K562 (cell line): ENCODE data around the gene DHRS11. TPM values are rescaled to one million over a fixed set of nuclear protein-coding genes. Genes with fewer than 3 reads are reported as not detected.
"Not testable (repeated sequence)": the region's sequence is repeated elsewhere in the genome, so short reads cannot be mapped to it uniquely, and the experiment has no call there.

Source experiments
- ATAC-seq: fragments of 200-7000 bp; cut with Tn5 transposase; 3 replicates; pipeline ENCODE4 v1.9.1; 2020; ENCODE audit warnings: moderate library complexity
- BruUV-seq: library from RNA; stranded (reverse); fragments of 400-500 nt; replicated peaks from 2 replicates; lab custom pipeline; 2021; lab: Mats Ljungman, UMichigan
- CTCF ChIA-PET: fragments of 300-600 bp; formaldehyde crosslinking; extraction: SDS; loops from one replicate; lab custom pipeline; 2021; ENCODE audit warnings: low intra/inter-chr PET ratio; lab: Yijun Ruan, JAX
- POLR2A ChIA-PET: fragments of 300-600, 350-650 bp; sonication (Branson Sonifier 250); formaldehyde crosslinking; extraction: SDS; loops from one replicate; lab custom pipeline; 2021; ENCODE audit warnings: antibody characterized with exemption, inconsistent platforms; lab: Yijun Ruan, JAX
- DNase-seq, 4 experiments: peaks; one replicate each; pipeline versions ENCODE4 v3.0.0 to v3.0.0-alpha.2; 2011 to 2018; ENCODE audit warnings: low spot score in 3 of 4, mixed read lengths in 3 of 4; ENCODE audit errors: extremely low read depth in 1 of 4
- FAIRE-seq: peaks from 2 replicates; lab custom pipeline; 2011; peaks lifted over from hg19 to GRCh38; lab: Jason Lieb, UNC
- H2AFZ ChIP-seq: 2 replicates; pipeline ENCODE4 v1.6.0; 2011; ENCODE audit warnings: low read depth, low read length, control low read depth, inconsistent platforms
- H3K27ac ChIP-seq: fragments of 200-600 bp; 3 replicates; pipeline ENCODE4 v1.8.0; 2011; ENCODE audit warnings: low read depth, mild to moderate bottlenecking, control low read depth, inconsistent platforms, low read length, moderate library complexity, mixed read lengths; ENCODE audit errors: extremely low read depth
- H3K27me3 ChIP-seq, 2 experiments: fragments of 300-600 bp in 1 of 2; 2 replicates in 1 of 2; 3 replicates in 1 of 2; pipeline versions ENCODE4 v1.6.0 to v1.8.0; 2011; ENCODE audit warnings: inconsistent platforms in 2 of 2, low read length in 2 of 2, mild to moderate bottlenecking in 1 of 2, mixed read lengths in 1 of 2, moderate library complexity in 1 of 2; ENCODE audit not compliant: control insufficient read depth in 2 of 2, insufficient read depth in 2 of 2
- H3K36me3 ChIP-seq: fragments of 300-600 bp; 3 replicates; pipeline ENCODE4 v1.8.0; 2011; ENCODE audit warnings: mild to moderate bottlenecking, low read length, inconsistent platforms; ENCODE audit not compliant: control insufficient read depth, insufficient read depth
- H3K4me1 ChIP-seq, 2 experiments: fragments of 200-600 bp in 1 of 2; replicated peaks in 1 of 2; 2 replicates in 1 of 2; 3 replicates in 1 of 2; pipeline versions ENCODE4 v1.5.1 to v1.8.0; 2011; ENCODE audit warnings: inconsistent platforms in 2 of 2, low read length in 2 of 2, mild to moderate bottlenecking in 1 of 2, mixed read lengths in 1 of 2, moderate library complexity in 1 of 2; ENCODE audit not compliant: control insufficient read depth in 2 of 2, insufficient read depth in 2 of 2
- H3K4me2 ChIP-seq: 2 replicates; pipeline ENCODE4 v1.6.1; 2011; ENCODE audit warnings: low read length, control low read depth, inconsistent platforms, mixed read lengths; ENCODE audit not compliant: insufficient read depth
- H3K4me3 ChIP-seq: fragments of 200-600 bp; sonication (generic), shearing (Covaris generic); 2 replicates; pipeline ENCODE4 v1.5.1; 2016; ENCODE audit warnings: control low read depth, inconsistent platforms
- H3K79me2 ChIP-seq: fragments of 200-600 bp; 3 replicates; pipeline ENCODE4 v1.8.0; 2011; ENCODE audit warnings: low read length, inconsistent platforms; ENCODE audit not compliant: control insufficient read depth, insufficient read depth
- H3K9ac ChIP-seq, 2 experiments: 2 replicates each; pipeline versions ENCODE4 v1.6.0 to v1.6.1; 2011; ENCODE audit warnings: low read depth in 2 of 2, low read length in 2 of 2, control low read depth in 1 of 2, inconsistent platforms in 1 of 2, mild to moderate bottlenecking in 1 of 2, mixed read lengths in 1 of 2; ENCODE audit not compliant: insufficient read depth in 1 of 2
- H3K9me1 ChIP-seq: one replicate; pipeline ENCODE4 v1.6.0; 2011; ENCODE audit warnings: inconsistent platforms, mild to moderate bottlenecking, low read length, moderate library complexity; ENCODE audit not compliant: control insufficient read depth, insufficient read depth
- H3K9me3 ChIP-seq: replicated peaks from 2 replicates; pipeline ENCODE4 v1.5.1; 2011; ENCODE audit warnings: low read depth, low read length, inconsistent platforms; ENCODE audit not compliant: control insufficient read depth, insufficient read depth
- H4K20me1 ChIP-seq: replicated peaks from 2 replicates; pipeline ENCODE4 v1.6.1; 2011; ENCODE audit warnings: low read length, inconsistent platforms, mixed read lengths; ENCODE audit not compliant: control insufficient read depth, insufficient read depth
- AFF4 ChIP-seq: sonication (generic); formaldehyde crosslinking; IDR thresholded peaks from 2 replicates; pipeline ENCODE4 v1.8.0; 2023; ENCODE audit warnings: mild to moderate bottlenecking, missing genetic modification reagents
- BCOR ChIP-seq: fragments of 450-650 bp; IDR thresholded peaks from 2 replicates; pipeline ENCODE4 v1.6.1; 2016
- RBM25 ChIP-seq: fragments of 200-400 bp; formaldehyde crosslinking; IDR thresholded peaks from 2 replicates; pipeline ENCODE4 v1.6.1; 2018; ENCODE audit warnings: low read length, low read depth, moderate library complexity; ENCODE audit not compliant: severe bottlenecking
- SMAD4 ChIP-seq: fragments of 250-450 bp; sonication (Bioruptor Pico); conservative IDR thresholded peaks from 2 replicates; pipeline ENCODE4 v1.8.0; 2021; ENCODE audit warnings: inconsistent platforms, mild to moderate bottlenecking, moderate library complexity
- ZNF121 ChIP-seq: sonication (generic); formaldehyde crosslinking; conservative IDR thresholded peaks from 2 replicates; pipeline ENCODE4 v1.8.0; 2022; ENCODE audit warnings: missing genetic modification reagents
- ZNF740 ChIP-seq, 3 experiments: fragments of 200-800 bp in 1 of 3; sonication (Bioruptor generic) in 1 of 3; sonication (generic) in 1 of 3; formaldehyde crosslinking in 1 of 3; IDR thresholded peaks; 2 replicates each; pipeline versions ENCODE4 v1.6.1 to v1.8.0; 2016 to 2022; ENCODE audit warnings: mild to moderate bottlenecking in 2 of 3, missing compliant biosample characterization in 2 of 3, missing genetic modification characterization in 2 of 3, missing genetic modification reagents in 1 of 3
- WGBS: fragments of 100-300 bp; shearing (Covaris generic); methylation state at CpG from one replicate; pipeline ENCODE4 v1.1.6; 2016; ENCODE audit warnings: low coverage, mixed read lengths; ENCODE audit not compliant: insufficient coverage; ENCODE audit errors: missing lambda C conversion rate; 5-methylcytosine and 5-hydroxymethylcytosine counted together
- in situ Hi-C: fragments of 300-500 bp; cut with MboI; formaldehyde crosslinking; loops from 4 replicates; pipeline ENCODE4 v1.15.0; 2018; ENCODE audit warnings: inconsistent platforms, mixed read lengths
- intact Hi-C: fragments of 100-400 bp; cut with micrococcal nuclease; formaldehyde crosslinking; loops from 2 replicates; pipeline ENCODE4 v1.14.2; 2022
- polyA plus RNA-seq, 8 experiments: library from polyadenylated mRNA; depleted of rRNA in 4 of 8; stranded (reverse) in 5 of 8; unstranded in 3 of 8; fragments of >200 nt; fragmentation: Nextera tagmentation in 2 of 8; fragmentation: Illumina TruSeq in 1 of 8; extraction: Ambion mirVana in 2 of 8; extraction: Trizol in 1 of 8; gene quantifications; 2 replicates each; pipeline versions ENCODE4 v1.2.1 to v1.2.3, GENCODE V29; 2011 to 2014; ENCODE audit warnings: inconsistent platforms in 1 of 8, missing spikeins in 1 of 8
- total RNA-seq, 7 experiments: library from RNA; depleted of rRNA in 6 of 7; stranded (reverse); fragments of >200 nt in 6 of 7; fragmentation: Illumina TruSeq in 2 of 7; extraction: Trizol in 2 of 7; gene quantifications; 2 replicates each; pipeline versions ENCODE4 v1.2.1 to v1.2.3, GENCODE V29; 2011 to 2021; ENCODE audit warnings: low replicate concordance in 1 of 7

Gene DHRS11
- total and polyA plus RNA-seq, 9 of the 15 experiments (the other 6 are each of a cell fraction or from before 2014, with no cell fraction given) = 15.2 to 123 (median 59.8) TPM

- H3K4me2 ChIP-seq, ATAC-seq, H3K9ac ChIP-seq, POLR2A ChIA-PET, H3K9me3 ChIP-seq, FAIRE-seq, H3K27me3 ChIP-seq, H3K4me3 ChIP-seq, H2AFZ ChIP-seq, H3K9me1 ChIP-seq, H4K20me1 ChIP-seq, H3K27ac ChIP-seq, intact Hi-C loops, BruUV-seq, DNase-seq, in situ Hi-C loops: not testable (repeated sequence)
- peak; percentile 50; the same call in 1 of the 2 replicates for TF ChIP-seq BCOR
- peak; percentile 90 for TF ChIP-seq ZNF121 (CRISPR knock-in tag)
- TF ChIP-seq RBM25 = peak; percentile 82
- CTCF ChIA-PET = interaction anchor here (0.7 kb wide), 1 partner anchor 642 kb away, joined by 3 read pairs; no protein-coding TSS in a partner anchor
- 84% methylated on average over 2 of the region's 5 CpGs for WGBS
- peaks cover 37% of the 10 kb centered on the region for H3K36me3 ChIP-seq
- H3K79me2 ChIP-seq = peaks cover 63% of the 10 kb centered on the region
- peaks cover 31 to 54% of the 10 kb centered on the region in 2 experiments for H3K4me1 ChIP-seq
Measured at GRCh38 chr17:36605028-36605427, 13.3 kb downstream of the DHRS11 start.

- FAIRE-seq = no peak
- Histone ChIP-seq H4K20me1 (peaks cover 3% of the 10 kb centered on the region; the same call in 1 of the 2 replicates), H3K27ac (0 out of 3 replicates have a peak overlapping the region, but pooled peaks have one; percentile 25), H3K9me1 (no peaks in the 10 kb centered on the region), H3K79me2 (peaks cover 33% of the 10 kb centered on the region), H3K9me3 (no peaks in the 10 kb centered on the region), H3K27me3 (no peaks in the 10 kb centered on the region), H3K4me3 (no peak overlapping the region), H2AFZ (no peak overlapping the region), H3K4me1 (peaks cover 36 to 45% of the 10 kb centered on the region in 2 experiments; a peak in 4 of 5 replicates), H3K36me3 (peaks cover 32% of the 10 kb centered on the region), H3K9ac (peak overlapping the region; percentile 2 to 62; a peak in 1 of 4 replicates), H3K4me2 (0 out of 2 replicates have a peak overlapping the region, but pooled peaks have one; percentile 45)
- peak; percentile 7; the same call in 2 of the 3 replicates for ATAC-seq
- in situ Hi-C loops (no loop called here), intact Hi-C loops (no loop called here)
- no peak for DNase-seq
- no TSS peak for BruUV-seq
- POLR2A ChIA-PET = interaction anchor here (0.7 kb wide), 1 partner anchor 9 kb away, joined by 4 read pairs; no protein-coding TSS in a partner anchor
- WGBS = 43% methylated on average over 7 of the region's 7 CpGs
- TF ChIP-seq SMAD4 (CRISPR knock-in tag) (no peak), AFF4 (CRISPR knock-in tag) (no peak), ZNF740 (CRISPR knock-in tag; IDR thresholded peaks at IDR 0.05) (peak; percentile 56; the same call in 1 of the 2 replicates), ZNF740 (tag; IDR thresholded peaks at IDR 0.05) (no peak)
- CTCF ChIA-PET = interaction anchor here (0.6 to 1.7 kb wide), 3 partner anchors 18 to 129 kb away, joined by 3 to 10 read pairs (median 4); no protein-coding TSS in a partner anchor
Measured at GRCh38 chr17:36608280-36608679, 16.6 kb downstream of the DHRS11 start.
